ENCODE measurements around the gene TEX2.

- no peak for TF ChIP-seq ETS1 (IDR thresholded peaks at IDR 0.05)
- TF ChIP-seq CTCF (conservative IDR thresholded peaks at IDR 0.05; ENCODE audit: low read depth in 2 of 2) = peak; percentile 83 to 85
- no peak for TF ChIP-seq POLR2AphosphoS5 (IDR thresholded peaks at IDR 0.05; ENCODE audit: low read depth)
- no peak for TF ChIP-seq EZH2 (IDR thresholded peaks at IDR 0.05; ENCODE audit: low read depth, unreplicated experiment)
- no peak for TF ChIP-seq EZH2phosphoT487 (IDR thresholded peaks at IDR 0.05; ENCODE audit: unreplicated experiment)
- TF ChIP-seq JUNB (IDR thresholded peaks at IDR 0.05; ENCODE audit: unreplicated experiment) = no peak
- no peak for TF ChIP-seq NANOG (IDR thresholded peaks at IDR 0.05; ENCODE audit: borderline replicate concordance)
- no peak for TF ChIP-seq CREB1 (CRISPR knock-in tag; IDR thresholded peaks at IDR 0.05; ENCODE audit: low read depth)
- no peak for TF ChIP-seq REST (IDR thresholded peaks at IDR 0.05; ENCODE audit: unreplicated experiment)
- TF ChIP-seq STAT1 (IDR thresholded peaks at IDR 0.05; ENCODE audit: unreplicated experiment) = no peak
- TF ChIP-seq ZNF331 (CRISPR knock-in tag; IDR thresholded peaks at IDR 0.05; ENCODE audit: low read depth) = no peak
Observed at GRCh38 chr17:64281962-64282752, 19.1 kb upstream of the TEX2 start.
